K562 (cell line): ENCODE results near the gene SELPLG.

ENCODE experiments used
- ADNP ChIP-seq: fragments of 200-800 bp; sonication (Bioruptor generic); IDR thresholded peaks from 2 replicates; pipeline ENCODE4 v1.6.1; 2016; ENCODE audit warnings: missing genetic modification characterization, missing compliant biosample characterization
- ARID2 ChIP-seq: fragments of 450-650 bp; IDR thresholded peaks from 2 replicates; pipeline ENCODE4 v1.6.1; 2017; ENCODE audit warnings: antibody characterized with exemption, mild to moderate bottlenecking
- ARID3B ChIP-seq: fragments of 250-450 bp; sonication (Bioruptor Pico); IDR thresholded peaks from 2 replicates; pipeline ENCODE4 v1.4.0; 2020; ENCODE audit warnings: borderline replicate concordance
- BDP1 ChIP-seq: IDR thresholded peaks from 3 replicates; pipeline ENCODE4 v1.6.1; 2011; ENCODE audit not compliant: insufficient read length, insufficient read depth
- BRF2 ChIP-seq: IDR thresholded peaks from 3 replicates; pipeline ENCODE4 v1.6.1; 2011; ENCODE audit warnings: borderline replicate concordance, mild to moderate bottlenecking; ENCODE audit not compliant: insufficient read length, insufficient read depth
- CEBPB ChIP-seq: fragments of 450-650 bp; IDR thresholded peaks from 2 replicates; pipeline ENCODE4 v1.6.1; 2016; ENCODE audit warnings: missing genetic modification characterization, missing compliant biosample characterization
- CTCF ChIP-seq, 3 experiments: IDR thresholded peaks in 2 of 3; conservative IDR thresholded peaks in 1 of 3; 2 replicates each; pipeline ENCODE4 v1.5.1; 2011 to 2012; ENCODE audit warnings: low read length in 3 of 3, mild to moderate bottlenecking in 3 of 3, control low read depth in 2 of 3, improper control_type of control experiment in 1 of 3, inconsistent platforms in 1 of 3, low read depth in 1 of 3, mixed read lengths in 1 of 3, moderate library complexity in 1 of 3; ENCODE audit not compliant: insufficient read depth in 2 of 3
- EGR1 ChIP-seq: fragments of 450-650 bp; conservative IDR thresholded peaks from 2 replicates; pipeline ENCODE4 v1.6.1; 2017; ENCODE audit warnings: mild to moderate bottlenecking
- GATA2 ChIP-seq: sonication (generic); formaldehyde crosslinking; IDR thresholded peaks from 2 replicates; pipeline ENCODE4 v1.4.0; 2020; ENCODE audit warnings: mild to moderate bottlenecking, missing genetic modification reagents
- HNRNPH1 ChIP-seq: fragments of 200-400 bp; formaldehyde crosslinking; optimal IDR thresholded peaks from 2 replicates; pipeline ENCODE3; 2017; ENCODE audit warnings: low read depth, mild to moderate bottlenecking, low read length, moderate library complexity
- IRF2 ChIP-seq: sonication (generic); formaldehyde crosslinking; IDR thresholded peaks from 2 replicates; pipeline ENCODE4 v1.8.1; 2022; ENCODE audit warnings: mild to moderate bottlenecking, missing genetic modification reagents
- POLR2A ChIP-seq: fragments of 450-650 bp; conservative IDR thresholded peaks from 2 replicates; pipeline ENCODE4 v1.6.1; 2016
- RBBP5 ChIP-seq: fragments of 200-600 bp; sonication (generic); IDR thresholded peaks from 2 replicates; pipeline ENCODE4 v1.6.1; 2012; ENCODE audit warnings: borderline replicate concordance, mild to moderate bottlenecking, low read length, control low read depth, inconsistent platforms; ENCODE audit not compliant: insufficient read depth, poor library complexity, severe bottlenecking
- ZNF133 ChIP-seq: fragments of 250-450 bp; sonication (Bioruptor Pico); IDR thresholded peaks from 2 replicates; pipeline ENCODE4 v1.4.0; 2020; ENCODE audit warnings: mild to moderate bottlenecking

- TF ChIP-seq EGR1 (no peak), BRF2 (no peak), ZNF133 (CRISPR knock-in tag) (no peak), CEBPB (tag) (no peak), ADNP (tag) (peak; percentile 92), GATA2 (CRISPR knock-in tag) (no peak), BDP1 (no peak), RBBP5 (no peak), CTCF (IDR thresholded peaks at IDR 0.05 in 2 of 3, conservative IDR thresholded peaks at IDR 0.05 in 1 of 3; ENCODE audit: insufficient read depth in 2 of 3, low read depth in 1 of 3, low read length in 3 of 3) (no peak), POLR2A (no peak), ARID2 (no peak), IRF2 (no peak), HNRNPH1 (no peak), ARID3B (no peak)
Observed at GRCh38 chr12:108616941-108617858, 16.5 kb downstream of the SELPLG start.
